Keratinocyte (primary cell): ENCODE results near the gene PPHLN1. TPM values are rescaled to one million over a fixed set of nuclear protein-coding genes. Genes with fewer than 3 reads are reported as not detected.

ENCODE experiments used
- DNase-seq: peaks from one replicate; pipeline ENCODE4 v3.0.0-alpha.2; 2011; ENCODE audit warnings: low read depth, missing footprints, low spot score
- FAIRE-seq: peaks from 2 replicates; lab custom pipeline; 2011; peaks lifted over from hg19 to GRCh38; lab: Jason Lieb, UNC
- H2AFZ ChIP-seq: 2 replicates; pipeline ENCODE4 v1.6.0; 2012; ENCODE audit warnings: low read length, control low read depth, inconsistent platforms; ENCODE audit not compliant: control insufficient read depth
- H3K27ac ChIP-seq: 2 replicates; pipeline ENCODE4 v1.5.1; 2011; ENCODE audit warnings: low read length; ENCODE audit not compliant: control insufficient read depth, insufficient read depth
- H3K27me3 ChIP-seq: 3 replicates; pipeline ENCODE4 v1.6.0; 2011; ENCODE audit warnings: low read length; ENCODE audit not compliant: control insufficient read depth, insufficient read depth; ENCODE audit errors: extremely low read depth
- H3K36me3 ChIP-seq, 2 experiments: 2 replicates in 1 of 2; 3 replicates in 1 of 2; pipeline ENCODE4 v1.5.1; 2011; ENCODE audit warnings: low read length in 2 of 2, mild to moderate bottlenecking in 1 of 2; ENCODE audit not compliant: control insufficient read depth in 2 of 2, insufficient read depth in 2 of 2; ENCODE audit errors: extremely low read depth in 1 of 2
- H3K4me1 ChIP-seq: 3 replicates; pipeline ENCODE4 v1.5.1; 2011; ENCODE audit warnings: low read length; ENCODE audit not compliant: control insufficient read depth, insufficient read depth; ENCODE audit errors: extremely low read depth
- H3K4me2 ChIP-seq: 3 replicates; pipeline ENCODE4 v1.6.0; 2011; ENCODE audit warnings: low read depth, low read length; ENCODE audit not compliant: control insufficient read depth, insufficient read depth; ENCODE audit errors: extremely low read depth
- H3K4me3 ChIP-seq, 3 experiments: fragments of 200-600 bp in 1 of 3; sonication (generic) in 1 of 3; 2 replicates in 2 of 3; 3 replicates in 1 of 3; pipeline ENCODE4 v1.5.1; 2011 to 2016; ENCODE audit warnings: low read length in 3 of 3, mild to moderate bottlenecking in 3 of 3, control low read depth in 2 of 3, inconsistent platforms in 1 of 3, low read depth in 1 of 3, mixed read lengths in 1 of 3, mixed run types in 1 of 3, moderate library complexity in 1 of 3; ENCODE audit not compliant: control insufficient read depth in 2 of 3, insufficient read depth in 2 of 3; ENCODE audit errors: extremely low read depth in 1 of 3
- H3K79me2 ChIP-seq: 2 replicates; pipeline ENCODE4 v1.6.0; 2012; ENCODE audit warnings: low read length; ENCODE audit not compliant: control insufficient read depth, insufficient read depth
- H3K9ac ChIP-seq: 3 replicates; pipeline ENCODE4 v1.6.0; 2011; ENCODE audit warnings: low read length; ENCODE audit not compliant: control insufficient read depth, insufficient read depth; ENCODE audit errors: extremely low read depth
- H3K9me1 ChIP-seq: 3 replicates; pipeline ENCODE4 v1.6.0; 2011; ENCODE audit warnings: low read length; ENCODE audit not compliant: control insufficient read depth, insufficient read depth; ENCODE audit errors: extremely low read depth
- H3K9me3 ChIP-seq: 2 replicates; pipeline ENCODE4 v1.5.1; 2012; ENCODE audit warnings: low read depth, low read length; ENCODE audit not compliant: control insufficient read depth
- H4K20me1 ChIP-seq: 3 replicates; pipeline ENCODE4 v1.6.0; 2011; ENCODE audit warnings: low read length; ENCODE audit not compliant: control insufficient read depth, insufficient read depth; ENCODE audit errors: extremely low read depth
- CTCF ChIP-seq, 3 experiments: IDR thresholded peaks in 1 of 3; conservative IDR thresholded peaks in 1 of 3; optimal IDR thresholded peaks in 1 of 3; 2 replicates in 2 of 3; 3 replicates in 1 of 3; pipeline versions ENCODE3 to v1.5.1; 2011; ENCODE audit warnings: low read length in 3 of 3, mild to moderate bottlenecking in 3 of 3, moderate library complexity in 2 of 3, control low read depth in 1 of 3, inconsistent platforms in 1 of 3; ENCODE audit not compliant: insufficient read depth in 2 of 3; ENCODE audit errors: extremely low read depth in 1 of 3
- EZH2 ChIP-seq: IDR thresholded peaks from one replicate; pipeline ENCODE4 v1.6.1; 2012; ENCODE audit warnings: inconsistent platforms, mild to moderate bottlenecking, low read length, moderate library complexity
- dilution Hi-C: fragments of 300-500 bp; cut with MboI; formaldehyde crosslinking; loops from one replicate; pipeline ENCODE4 v1.7.0; 2020; ENCODE audit warnings: low sequenced_read_pairs; ENCODE audit not compliant: extremely low pct_ligation_motif_present
- polyA plus RNA-seq, 5 experiments: library from polyadenylated mRNA; depleted of rRNA in 3 of 5; stranded (reverse) in 3 of 5; stranded (forward) in 1 of 5; unstranded in 1 of 5; fragments of >200 nt; gene quantifications; 1 replicate in 1 of 5; 2 replicates in 3 of 5; 3 replicates in 1 of 5; pipeline versions ENCODE4 v1.2.1 to v1.2.3, GENCODE V29; 2011 to 2012; ENCODE audit warnings: missing spikeins in 2 of 5, low read depth in 1 of 5, low replicate concordance in 1 of 5

Gene PPHLN1
- polyA plus RNA-seq, 1 donor (not counting 4 experiments of a cell fraction or from before 2014, with no cell fraction given), result 95.5 TPM

GRCh38 chr12:42468341-42468821 is 142.4 kb downstream of the PPHLN1 start:
- H3K27ac ChIP-seq, result no peak overlapping the region
- H3K9me1 ChIP-seq, result no peaks in the 10 kb centered on the region
- no peaks in the 10 kb centered on the region for H3K27me3 ChIP-seq
- DNase-seq (no peak), FAIRE-seq (no peak)
- H3K36me3 ChIP-seq, result peaks cover 6 to 14% of the 10 kb centered on the region in 2 experiments
- no peaks in the 10 kb centered on the region for H3K9me3 ChIP-seq
- dilution Hi-C loops, result no loop called here
- H3K9ac ChIP-seq, result no peak overlapping the region
- peaks cover 8% of the 10 kb centered on the region for H3K4me1 ChIP-seq
- H3K79me2 ChIP-seq, result no peaks in the 10 kb centered on the region
- TF ChIP-seq CTCF (optimal IDR thresholded peaks at IDR 0.05 in 1 of 3, IDR thresholded peaks at IDR 0.05 in 1 of 3, conservative IDR thresholded peaks at IDR 0.05 in 1 of 3; ENCODE audit: extremely low read depth in 1 of 3, insufficient read depth in 2 of 3, low read length in 3 of 3), result no peak
- no peak for TF ChIP-seq EZH2
- H3K4me2 ChIP-seq, result no peak overlapping the region
- no peak overlapping the region for H3K4me3 ChIP-seq
- H4K20me1 ChIP-seq, result no peaks in the 10 kb centered on the region
- H2AFZ ChIP-seq, result no peak overlapping the region

- peaks cover 13% of the 10 kb centered on the region for H3K4me1 ChIP-seq
- no peaks in the 10 kb centered on the region for H3K9me3 ChIP-seq
- H3K9ac ChIP-seq, result no peak overlapping the region
- H3K27ac ChIP-seq, result no peak overlapping the region
- no peaks in the 10 kb centered on the region for H3K79me2 ChIP-seq
- no peaks in the 10 kb centered on the region for H3K27me3 ChIP-seq
- H3K4me2 ChIP-seq, result no peak overlapping the region
- TF ChIP-seq EZH2, result no peak
- TF ChIP-seq CTCF (optimal IDR thresholded peaks at IDR 0.05 in 1 of 3, IDR thresholded peaks at IDR 0.05 in 1 of 3, conservative IDR thresholded peaks at IDR 0.05 in 1 of 3; ENCODE audit: extremely low read depth in 1 of 3, insufficient read depth in 2 of 3, low read length in 3 of 3), result no peak
- no peak overlapping the region for H2AFZ ChIP-seq
- dilution Hi-C loops, result no loop called here
- H3K4me3 ChIP-seq, result no peak overlapping the region
- no peaks in the 10 kb centered on the region for H4K20me1 ChIP-seq
- no peaks in the 10 kb centered on the region for H3K9me1 ChIP-seq
- DNase-seq, result no peak
- peaks cover 3 to 14% of the 10 kb centered on the region in 2 experiments for H3K36me3 ChIP-seq
- no peak for FAIRE-seq
Measured at GRCh38 chr12:42468921-42469320, 143.0 kb downstream of the PPHLN1 start.
